Activated T-helper 9 cell treated with anti-CD3 and anti-CD28 coated beads, Interleukin-2, amount 50 U/mL, for 16 hours (primary cell): Measurements from ENCODE around the gene CSTF2.

Experiments
- DNase-seq: peaks from one replicate; pipeline ENCODE4 v3.0.0-alpha.2; 2020; ENCODE audit warnings: low read depth

The CSTF2 gene

DNA sequence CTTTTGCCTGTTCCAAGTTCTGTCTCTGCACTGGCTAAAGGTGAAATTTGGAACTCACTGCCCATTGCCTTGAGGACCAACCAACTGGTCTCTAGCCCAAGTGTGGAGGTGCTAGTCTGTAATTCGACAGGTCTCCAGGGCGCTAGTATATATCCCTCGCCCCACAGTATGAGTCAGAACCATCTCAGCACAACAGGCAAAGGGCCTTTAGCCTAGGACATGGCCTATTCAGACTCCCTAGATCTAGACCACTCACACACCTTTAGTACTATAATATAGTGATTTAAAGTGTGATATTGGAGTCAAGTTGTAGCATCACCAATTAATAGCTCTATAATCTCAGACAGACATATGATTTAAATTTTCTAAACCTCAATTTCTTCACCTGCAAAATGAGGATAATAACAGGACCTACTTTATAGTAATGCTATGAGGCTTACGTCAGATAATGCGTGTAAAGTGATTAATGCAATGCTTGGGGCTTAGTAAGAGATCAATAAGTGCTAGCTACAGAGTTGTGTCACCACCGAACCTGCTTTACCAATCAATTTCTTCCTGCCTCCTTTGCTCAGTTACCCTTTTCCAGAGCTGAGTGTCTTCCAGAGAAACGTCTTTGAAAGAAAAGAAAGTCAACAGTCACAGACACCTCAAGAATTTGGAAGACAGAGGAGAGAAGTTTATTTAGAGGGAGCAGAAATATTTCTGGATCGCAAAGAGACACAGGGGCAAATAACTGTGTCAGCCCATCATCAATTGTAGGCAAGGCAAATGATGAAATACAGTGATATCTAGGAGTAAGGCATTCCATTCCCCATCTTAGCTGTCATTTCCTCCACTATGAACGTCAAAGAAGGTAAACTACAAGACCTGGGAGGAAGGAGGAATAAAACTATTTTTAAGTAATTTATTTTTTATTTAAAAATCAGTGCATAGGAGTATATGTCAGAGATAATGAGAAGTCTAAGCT is 51.7 kb downstream of the CSTF2 start:
- DNase-seq = no peak

DNA sequence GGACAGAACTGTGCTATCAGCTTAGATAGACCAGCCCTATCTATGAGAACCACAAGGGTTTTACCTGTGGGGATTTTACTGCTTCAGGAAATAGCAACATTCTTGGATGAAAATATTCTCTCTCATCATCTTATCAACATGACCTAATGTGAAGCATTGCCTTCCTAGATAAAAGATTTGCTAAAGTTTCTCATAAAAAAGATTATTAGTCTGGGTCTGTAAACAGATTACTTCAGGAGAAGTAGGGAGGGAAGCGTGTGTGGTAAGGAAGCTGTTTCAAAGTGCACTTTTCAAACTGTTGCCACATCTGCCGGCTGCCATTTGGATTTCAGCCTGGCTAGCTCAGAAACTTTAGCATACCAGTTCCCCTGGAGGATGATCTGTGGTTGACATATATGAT is 54.1 kb downstream of the CSTF2 start, which contains the start of gene NOX1:
NOX1 (minus strand) TSS at position 35 of the 400 bp plus-strand sequence. CDS start 220 bp downstream, outside the sequence.
- DNase-seq = no peak

DNA sequence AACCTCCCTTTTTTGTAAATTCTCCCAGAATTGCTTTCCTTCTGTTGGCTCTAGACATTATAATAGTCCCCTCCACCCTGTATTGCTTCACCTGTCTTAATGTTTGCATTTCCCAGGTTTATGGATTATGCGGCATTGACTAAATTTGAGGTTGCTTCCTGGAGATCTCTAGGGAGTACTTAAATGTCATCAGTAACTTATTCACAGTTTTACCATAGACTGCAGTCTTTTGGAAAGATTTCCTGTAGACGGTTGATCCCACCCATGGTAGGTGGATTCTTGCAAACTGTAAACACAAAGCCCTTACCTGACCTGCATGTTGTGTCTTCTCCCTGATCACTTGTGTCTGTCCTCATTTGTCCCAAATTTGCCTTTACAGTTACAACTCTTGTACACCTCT is 60.2 kb downstream of the CSTF2 start:
- no peak for DNase-seq

DNA sequence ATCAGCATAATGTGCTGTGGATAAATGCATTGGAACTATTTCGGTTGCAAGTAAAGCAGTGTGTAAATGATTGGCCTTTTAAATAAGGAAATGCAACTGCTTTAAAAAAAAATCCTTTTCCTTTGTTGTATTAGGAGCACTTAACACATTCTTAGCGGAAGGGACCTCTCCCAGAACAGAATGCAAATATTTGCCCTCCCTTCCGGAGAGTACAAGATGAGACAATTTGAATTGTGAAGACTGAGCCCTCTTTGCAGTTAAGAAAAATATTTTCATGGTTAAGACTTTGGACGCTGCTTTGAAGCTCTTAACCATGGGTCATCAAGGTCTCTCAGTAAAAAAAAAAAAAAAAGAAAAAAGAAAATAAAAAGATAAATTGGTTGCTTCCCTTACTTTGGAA is 63.5 kb downstream of the CSTF2 start:
- no peak for DNase-seq
